CD4-positive, alpha-beta T cell treated with Interleukin-6 for 4 hours (primary cell): ENCODE measurements around the gene ABCC5.
"Not testable (repeated sequence)": the region's sequence is repeated elsewhere in the genome, so short reads cannot be mapped to it uniquely, and the experiment has no call there.

Experiments used
- DNase-seq: peaks from one replicate; pipeline ENCODE4 v3.0.0-alpha.2; 2020; ENCODE audit warnings: mixed read lengths

ABCC5 gene

GRCh38 chr3:184015381-184016019, 2.2 kb downstream of the ABCC5 start:
- DNase-seq = no peak

GRCh38 chr3:184011937-184012889, 5.5 kb downstream of the ABCC5 start:
- DNase-seq = no peak

GRCh38 chr3:184011230-184011876, 6.3 kb downstream of the ABCC5 start:
- no peak for DNase-seq

GRCh38 chr3:184008161-184008560, 9.5 kb downstream of the ABCC5 start:
- DNase-seq = no peak

GRCh38 chr3:184007143-184007813, 10.4 kb downstream of the ABCC5 start:
- DNase-seq = not testable (repeated sequence)

- DNase-seq = peak; percentile 28
Observed at GRCh38 chr3:184005941-184006507, 11.7 kb downstream of the ABCC5 start.

GRCh38 chr3:184004476-184004875, 13.2 kb downstream of the ABCC5 start:
- no peak for DNase-seq

GRCh38 chr3:184003187-184003967, 14.3 kb downstream of the ABCC5 start:
- DNase-seq = no peak

- DNase-seq = no peak
Observed at GRCh38 chr3:184002469-184002868, 15.2 kb downstream of the ABCC5 start.

- DNase-seq = no peak
Observed at GRCh38 chr3:184001761-184002160, 15.9 kb downstream of the ABCC5 start.

- no peak for DNase-seq
Observed at GRCh38 chr3:183991403-183991802, 26.3 kb downstream of the ABCC5 start.

GRCh38 chr3:183988216-183988790, 29.4 kb downstream of the ABCC5 start:
- DNase-seq = no peak

GRCh38 chr3:183987000-183987600, 30.6 kb downstream of the ABCC5 start:
- no peak for DNase-seq

GRCh38 chr3:183984749-183985729, 32.6 kb downstream of the ABCC5 start:
- DNase-seq = no peak

GRCh38 chr3:183984127-183984740, 33.5 kb downstream of the ABCC5 start:
- DNase-seq = no peak

- DNase-seq = no peak
Observed at GRCh38 chr3:183981990-183982644, 35.6 kb downstream of the ABCC5 start.

GRCh38 chr3:183980403-183980802, 37.3 kb downstream of the ABCC5 start:
- DNase-seq = no peak

GRCh38 chr3:183975981-183976662, 41.6 kb downstream of the ABCC5 start:
- no peak for DNase-seq
